ENCODE measurements around the gene DBP.
"Not testable (repeated sequence)": the region's sequence is repeated elsewhere in the genome, so short reads cannot be mapped to it uniquely, and the experiment has no call there.

The DBP gene

GRCh38 chr19:48665786-48666185, 28.6 kb upstream of the DBP start:
- no peak for DNase-seq (ENCODE audit: low spot score)

GRCh38 chr19:48664476-48664875, 27.3 kb upstream of the DBP start:
- DNase-seq (ENCODE audit: low spot score): no peak

- DNase-seq (ENCODE audit: low spot score): no peak
These were observed 26.5 kb upstream of the DBP start for GRCh38 chr19:48663667-48664066.

GRCh38 chr19:48661711-48662090, 24.5 kb upstream of the DBP start:
- DNase-seq (ENCODE audit: low spot score): no peak

- DNase-seq (ENCODE audit: low spot score): no peak
These were observed 23.9 kb upstream of the DBP start for GRCh38 chr19:48660852-48661710.

- DNase-seq (ENCODE audit: low spot score): no peak
These were observed 22.6 kb upstream of the DBP start for GRCh38 chr19:48659768-48660167.

GRCh38 chr19:48658483-48658882, 21.3 kb upstream of the DBP start:
- no peak for DNase-seq (ENCODE audit: low spot score)

- not testable (repeated sequence) for DNase-seq (ENCODE audit: low spot score)
These were observed 20.6 kb upstream of the DBP start for GRCh38 chr19:48657828-48658227.

- DNase-seq (ENCODE audit: low spot score): no peak
These were observed 19.8 kb upstream of the DBP start for GRCh38 chr19:48656840-48657474.

GRCh38 chr19:48654299-48655059, 17.3 kb upstream of the DBP start:
- no peak for DNase-seq (ENCODE audit: low spot score)

- no peak for DNase-seq (ENCODE audit: low spot score)
These were observed 14.5 kb upstream of the DBP start for GRCh38 chr19:48651683-48652048.

- DNase-seq (ENCODE audit: low spot score): no peak
These were observed 13.9 kb upstream of the DBP start for GRCh38 chr19:48650974-48651682.

- DNase-seq (ENCODE audit: low spot score): no peak
These were observed 11.0 kb upstream of the DBP start for GRCh38 chr19:48648134-48648533.

- DNase-seq (ENCODE audit: low spot score): no peak
These were observed 9.6 kb upstream of the DBP start for GRCh38 chr19:48646722-48647216.

- DNase-seq (ENCODE audit: low spot score): peak; percentile 95
These were observed 9.0 kb upstream of the DBP start, which contains the start of gene CA11 for GRCh38 chr19:48646001-48646721. Gene CA11, minus strand, starts transcription at chr19:48646187. Its CDS starts 555 bp downstream, at chr19:48645632.

GRCh38 chr19:48645620-48646000, 8.4 kb upstream of the DBP start:
- DNase-seq (ENCODE audit: low spot score): no peak

- peak; percentile 80 for DNase-seq (ENCODE audit: low spot score)
These were observed 7.8 kb upstream of the DBP start for GRCh38 chr19:48644839-48645619.

- DNase-seq (ENCODE audit: low spot score): no peak
These were observed 7.2 kb upstream of the DBP start for GRCh38 chr19:48644355-48644754.

GRCh38 chr19:48642862-48643261, 5.7 kb upstream of the DBP start:
- no peak for DNase-seq (ENCODE audit: low spot score)

GRCh38 chr19:48641850-48642249, 4.7 kb upstream of the DBP start:
- no peak for DNase-seq (ENCODE audit: low spot score)
